Measurements from ENCODE around the gene PTPRJ. TPM values are rescaled to one million over a fixed set of nuclear protein-coding genes. Genes with fewer than 3 reads are reported as not detected.
A peak's percentile ranks its signal among the peaks of the same experiment; 100 is the strongest.

The PTPRJ gene
- total RNA-seq, 2 donors from 2014 or later: 3.4 to 8.0 TPM

DNA sequence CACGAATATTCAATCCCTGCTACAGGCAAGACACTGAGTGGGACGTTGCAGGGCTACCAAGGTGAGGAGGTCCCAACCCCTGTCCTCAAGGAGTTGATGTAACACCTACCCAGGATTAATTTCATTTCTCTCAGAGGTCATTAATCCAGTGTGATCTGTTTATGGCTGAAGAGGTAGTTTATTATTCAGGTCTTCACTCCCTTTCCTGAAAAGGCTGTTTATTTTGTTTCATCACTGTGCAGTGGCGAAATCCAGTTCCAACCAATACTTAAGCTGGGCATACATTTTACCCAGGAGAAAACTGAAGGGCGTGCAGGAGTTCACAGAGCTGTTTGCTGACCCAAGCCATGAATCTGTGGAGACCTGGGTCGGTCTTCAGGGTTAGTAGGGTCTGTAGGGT is 2.7 kb upstream of the PTPRJ start:
- no peak for TF ChIP-seq CTCF (IDR thresholded peaks at IDR 0.05)
- DNase-seq (ENCODE audit: low spot score): no peak
- Histone ChIP-seq H3K27me3 (no peaks in the 10 kb centered on the region), H3K36me3 (no peaks in the 10 kb centered on the region), H3K4me3 (no peak overlapping the region), H3K4me1 (peaks cover 0 to 29% of the 10 kb centered on the region in 2 donors), H3K9me3 (no peaks in the 10 kb centered on the region), H3K27ac (no peak overlapping the region)

DNA sequence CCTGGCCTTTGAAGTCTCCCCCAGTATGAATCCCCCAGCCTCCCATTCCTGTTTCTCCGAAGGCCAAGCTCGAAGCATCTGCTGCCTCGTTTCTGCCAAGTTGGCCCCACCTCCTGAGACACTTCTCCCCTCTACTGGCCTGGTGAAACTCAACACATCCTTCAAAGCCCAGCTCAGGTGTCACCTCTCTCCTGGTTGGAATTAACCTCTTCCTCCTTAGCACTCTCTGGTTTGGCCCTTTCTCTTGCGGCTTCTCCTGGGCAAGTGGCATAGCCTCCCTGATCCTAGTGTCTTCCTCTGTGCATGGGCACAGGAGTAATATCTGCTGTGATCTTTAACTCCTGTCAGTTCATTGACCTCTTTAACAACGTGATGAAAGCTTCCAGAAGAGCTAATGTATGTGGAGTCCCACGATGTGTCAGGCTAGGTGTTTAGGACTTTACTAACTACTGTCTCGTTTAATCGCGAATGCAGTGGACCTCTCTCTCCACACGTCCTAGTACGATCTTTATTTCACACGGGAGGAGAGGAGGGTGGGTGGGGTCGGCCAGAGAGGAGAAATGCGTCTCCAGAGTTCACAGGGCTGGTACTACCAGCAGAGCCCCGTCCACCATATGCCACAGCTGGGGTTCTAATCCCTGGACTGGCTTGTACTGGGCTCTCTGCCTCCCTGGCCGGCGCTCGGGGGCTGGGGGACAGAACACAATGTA is 826 bp upstream of the PTPRJ start:
- DNase-seq (ENCODE audit: low spot score): no peak
- H3K36me3 ChIP-seq: no peaks in the 10 kb centered on the region
- H3K4me3 ChIP-seq: peak overlapping the region; percentile 63 to 75
- H3K27me3 ChIP-seq: no peaks in the 10 kb centered on the region
- peak overlapping the region; percentile 62 to 64 for H3K27ac ChIP-seq
- no peak for TF ChIP-seq CTCF (IDR thresholded peaks at IDR 0.05)
- H3K4me1 ChIP-seq: peaks cover 0 to 22% of the 10 kb centered on the region in 2 donors
- H3K9me3 ChIP-seq: no peaks in the 10 kb centered on the region

DNA sequence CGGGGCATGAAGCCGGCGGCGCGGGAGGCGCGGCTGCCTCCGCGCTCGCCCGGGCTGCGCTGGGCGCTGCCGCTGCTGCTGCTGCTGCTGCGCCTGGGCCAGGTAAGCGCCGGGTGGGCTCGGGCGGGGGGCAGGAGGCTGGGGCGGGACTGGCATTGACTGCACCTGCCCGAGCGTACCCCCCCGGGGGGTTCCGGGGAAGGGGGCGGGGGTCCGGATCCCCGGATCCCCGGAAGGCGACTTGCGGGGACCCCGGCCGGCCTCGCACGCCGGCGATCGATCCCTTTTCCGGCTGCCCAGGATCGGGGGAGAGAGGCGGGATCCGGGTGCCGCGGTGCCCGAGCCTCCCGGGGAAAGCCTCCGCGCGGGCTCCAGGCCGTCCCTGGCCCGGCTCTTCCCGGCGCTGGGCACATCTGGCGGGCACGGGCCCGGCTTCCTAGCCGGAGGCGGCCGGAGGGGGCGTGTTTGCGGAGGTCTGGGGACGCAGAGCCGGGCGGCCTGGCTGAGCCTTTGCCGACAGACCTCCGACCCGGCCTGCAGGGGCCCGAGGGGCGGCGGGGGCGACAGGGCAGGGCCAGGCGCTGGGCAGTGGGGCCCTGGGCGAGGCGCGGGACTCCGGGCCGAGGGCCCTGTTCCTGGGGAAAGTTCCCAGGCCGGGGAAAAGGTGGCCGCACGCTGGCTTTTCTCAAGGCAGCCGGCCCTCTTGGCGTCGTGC is 705 bp downstream of the PTPRJ start:
- peak in 1 of 2 donors; percentile 43 for TF ChIP-seq CTCF (IDR thresholded peaks at IDR 0.05)
- Histone ChIP-seq H3K4me1 (peaks cover 0 to 17% of the 10 kb centered on the region in 2 donors), H3K9me3 (no peaks in the 10 kb centered on the region), H3K4me3 (peak overlapping the region; percentile 63 to 75), H3K27ac (peak overlapping the region; percentile 63 to 70), H3K36me3 (no peaks in the 10 kb centered on the region), H3K27me3 (no peaks in the 10 kb centered on the region)
- DNase-seq (ENCODE audit: low spot score): no peak

DNA sequence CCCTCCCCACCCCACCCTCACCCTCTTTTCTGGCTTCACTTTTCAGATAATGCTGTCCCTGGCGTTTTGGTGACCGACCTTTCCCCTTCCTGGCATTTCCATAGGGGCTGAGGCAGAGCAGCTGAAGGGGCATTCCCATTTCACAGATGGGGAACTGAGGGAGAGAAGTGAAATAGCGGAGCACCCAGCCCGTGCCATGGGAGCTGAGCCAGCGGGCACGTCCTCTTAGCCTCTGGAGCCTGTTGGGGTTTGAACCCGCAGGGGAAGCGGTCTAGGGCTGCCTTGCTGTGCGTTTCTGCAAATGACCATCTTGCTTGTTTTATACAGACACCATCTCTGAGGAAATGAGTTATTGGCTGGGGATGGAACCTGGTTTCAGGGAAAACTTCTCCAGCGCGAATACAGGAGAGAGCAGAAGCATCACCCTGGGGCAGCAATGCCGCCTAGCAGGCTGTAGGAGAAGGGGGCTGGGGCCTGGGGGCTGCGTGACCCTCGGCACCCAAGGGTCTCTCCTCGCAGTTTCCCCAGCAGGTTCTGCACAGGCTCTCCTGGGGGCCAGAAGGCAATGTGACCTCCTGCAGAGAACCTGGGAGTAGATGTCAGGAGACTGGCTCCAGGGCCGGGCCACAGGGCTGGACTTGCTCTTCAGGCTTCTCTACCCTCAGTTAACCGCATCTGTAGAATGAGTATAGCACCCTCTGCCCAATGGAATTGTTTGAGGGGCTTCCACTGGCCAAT is 1.5 kb downstream of the PTPRJ start:
- TF ChIP-seq CTCF (IDR thresholded peaks at IDR 0.05): no peak
- DNase-seq (ENCODE audit: low spot score): no peak

DNA sequence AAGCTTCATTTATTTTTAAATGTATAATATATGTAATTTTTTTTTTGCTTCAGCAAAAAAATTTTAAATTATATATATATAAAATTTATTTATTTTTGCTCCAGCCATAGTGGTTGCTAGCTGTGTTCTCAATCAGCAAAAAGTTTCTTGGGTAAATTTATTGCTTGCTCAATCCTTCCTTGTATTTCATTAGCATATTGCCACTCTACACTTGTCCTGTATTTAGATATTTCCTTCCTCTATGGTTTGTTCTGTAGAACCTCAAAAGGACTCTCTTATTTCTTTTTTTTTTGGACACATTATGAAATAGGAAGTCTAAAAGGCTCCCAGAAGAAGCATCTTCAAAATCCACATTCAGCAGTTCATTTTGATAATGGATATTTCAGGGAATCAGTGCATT is 2.3 kb downstream of the PTPRJ start:
- H3K27ac ChIP-seq: no peak overlapping the region
- no peak for TF ChIP-seq CTCF (IDR thresholded peaks at IDR 0.05)
- no peak for DNase-seq (ENCODE audit: low spot score)
- no peaks in the 10 kb centered on the region for H3K36me3 ChIP-seq
- H3K4me1 ChIP-seq: peaks cover 0 to 26% of the 10 kb centered on the region in 2 donors
- H3K27me3 ChIP-seq: no peaks in the 10 kb centered on the region
- no peaks in the 10 kb centered on the region for H3K9me3 ChIP-seq
- H3K4me3 ChIP-seq: no peak overlapping the region

More for the DNA sequence above, 1.5 kb downstream of the PTPRJ start:
- peaks cover 0 to 23% of the 10 kb centered on the region in 2 donors for H3K4me1 ChIP-seq
- no peaks in the 10 kb centered on the region for H3K36me3 ChIP-seq
- H3K27me3 ChIP-seq: no peaks in the 10 kb centered on the region
- peak overlapping the region; percentile 63 to 75 for H3K4me3 ChIP-seq
- H3K27ac ChIP-seq: peak overlapping the region in 1 of 2 donors; percentile 70
- H3K9me3 ChIP-seq: no peaks in the 10 kb centered on the region
